Fibroblast of skin of right quadriceps (primary cell): ENCODE measurements around the gene GULP1.
"Not testable (repeated sequence)": the region's sequence is repeated elsewhere in the genome, so short reads cannot be mapped to it uniquely, and the experiment has no call there.

ENCODE experiments used
- DNase-seq: peaks from one replicate; pipeline ENCODE4 v3.0.0-alpha.2; 2013

Gene GULP1

DNA sequence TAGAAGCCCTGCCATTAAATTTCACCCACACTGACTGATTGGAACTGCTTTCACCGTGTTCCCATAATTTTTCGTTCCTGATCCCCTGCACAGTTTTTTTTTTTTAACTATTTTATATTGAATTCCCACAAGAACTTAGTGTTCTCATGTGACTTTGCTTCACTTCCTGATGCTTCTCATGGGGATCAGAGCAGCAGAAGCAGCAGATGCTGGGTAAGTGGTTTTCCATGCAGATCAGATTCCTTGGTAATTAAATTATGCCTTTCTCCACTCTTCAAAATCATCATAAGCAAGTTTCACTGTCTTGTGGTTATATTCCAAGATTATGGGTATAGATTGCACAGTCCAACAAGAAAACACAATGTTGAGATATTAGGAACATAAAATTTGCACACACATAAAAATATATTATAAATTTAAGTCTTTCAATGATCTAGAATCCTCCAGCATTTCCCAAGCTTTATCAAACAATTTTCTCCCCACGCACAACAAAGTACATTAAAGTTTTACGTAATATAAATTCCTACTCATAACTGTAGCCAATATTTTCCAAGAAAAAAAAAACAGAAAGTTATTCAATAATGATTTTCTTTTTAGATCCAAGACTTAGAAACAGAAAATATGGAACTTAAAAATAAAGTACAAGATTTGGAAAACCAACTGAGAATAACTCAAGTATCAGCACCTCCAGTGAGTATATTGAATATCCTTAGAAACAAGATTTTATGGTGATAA, 277.9 kb downstream of the GULP1 start:
- peak; percentile 24 for DNase-seq

DNA sequence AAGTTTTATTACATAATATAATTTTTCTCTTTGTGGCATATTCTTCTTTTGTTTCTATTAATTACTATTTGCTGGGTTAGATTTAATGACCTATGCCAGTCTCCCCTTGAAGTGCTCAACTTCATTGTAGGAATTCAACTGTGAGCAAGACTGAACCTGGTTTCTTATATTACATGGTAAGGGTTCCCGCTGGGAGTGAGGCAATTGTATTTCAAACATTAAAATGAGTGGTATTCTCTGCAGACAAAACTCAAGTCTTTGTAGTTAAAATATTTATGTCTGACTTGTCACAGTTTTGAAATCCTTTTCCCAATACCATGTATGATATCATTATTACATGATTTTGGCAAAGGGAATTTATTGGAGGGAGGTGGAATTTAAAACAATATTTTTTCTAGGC, 278.7 kb downstream of the GULP1 start:
- peak; percentile 5 for DNase-seq

DNA sequence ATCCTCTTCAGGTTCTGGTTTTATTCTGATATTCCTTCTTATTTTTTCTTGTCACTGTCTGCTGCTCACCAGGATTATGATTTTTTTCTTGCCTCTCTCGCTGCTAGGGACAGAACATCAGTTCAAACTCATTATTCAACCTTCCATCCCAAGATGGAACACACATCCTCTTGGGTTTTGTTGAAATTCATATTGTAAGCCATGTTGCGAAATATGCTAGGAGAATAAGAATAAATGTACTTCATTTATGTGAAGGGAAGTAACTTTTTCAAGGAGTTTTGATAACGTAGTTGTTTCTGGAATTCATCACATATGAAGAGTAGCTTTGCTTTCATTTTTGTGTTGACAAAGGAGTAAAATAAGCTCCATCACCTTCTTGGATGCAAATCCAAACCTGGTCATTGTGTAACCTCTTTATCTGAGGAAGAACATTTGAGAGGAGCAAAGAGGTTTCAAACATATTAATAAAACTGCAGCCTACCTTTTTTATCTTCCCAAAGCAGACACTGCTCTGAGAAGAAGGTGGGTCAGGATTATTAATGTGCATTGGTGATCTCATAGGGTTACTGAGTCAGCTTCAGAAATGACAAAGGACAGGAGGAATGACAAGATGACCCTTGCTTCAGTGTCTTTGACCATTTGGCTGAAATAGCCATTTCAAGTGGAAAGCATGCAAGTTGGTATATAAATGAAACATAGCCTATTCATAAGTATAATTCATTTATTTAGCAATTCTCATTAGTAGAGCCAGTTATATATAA, 280.0 kb downstream of the GULP1 start:
- no peak for DNase-seq

DNA sequence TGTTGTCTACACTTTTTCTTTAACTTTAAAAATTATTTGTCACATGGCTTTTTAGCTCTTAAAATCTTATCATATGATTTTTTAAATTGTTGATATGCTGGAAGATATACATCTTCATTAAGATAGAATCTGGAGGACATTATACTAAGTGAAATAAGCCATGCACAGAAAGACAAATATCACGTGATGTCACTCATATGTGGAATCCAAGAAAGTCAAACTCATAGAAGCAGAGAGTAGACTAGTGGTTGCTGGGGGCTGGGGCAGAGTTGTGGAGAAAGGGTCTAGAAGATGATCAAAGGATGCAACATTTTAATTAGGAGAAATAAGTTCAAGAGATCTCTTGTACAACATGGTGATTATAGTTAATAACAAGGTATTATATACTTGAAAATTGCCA, 280.9 kb downstream of the GULP1 start:
- no peak for DNase-seq

DNA sequence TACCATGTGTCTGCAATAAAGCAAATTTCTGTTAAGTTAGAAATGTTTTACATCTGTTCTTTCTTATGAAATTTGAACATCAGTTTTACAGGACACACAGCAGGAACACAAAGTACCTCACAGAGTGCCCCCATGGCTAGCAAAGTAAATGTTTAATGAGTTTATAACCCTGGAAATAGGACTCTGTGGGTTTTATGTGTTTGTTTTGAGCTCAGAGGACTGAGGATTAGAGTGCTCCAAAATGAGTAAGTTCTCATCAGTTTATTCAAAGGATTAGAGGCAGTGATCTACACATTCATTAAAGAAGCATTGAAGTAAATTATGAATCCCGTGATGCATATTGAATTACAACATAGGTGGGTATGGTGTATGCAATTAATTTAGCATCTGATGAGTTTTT, 281.8 kb downstream of the GULP1 start:
- DNase-seq, result peak; percentile 41

DNA sequence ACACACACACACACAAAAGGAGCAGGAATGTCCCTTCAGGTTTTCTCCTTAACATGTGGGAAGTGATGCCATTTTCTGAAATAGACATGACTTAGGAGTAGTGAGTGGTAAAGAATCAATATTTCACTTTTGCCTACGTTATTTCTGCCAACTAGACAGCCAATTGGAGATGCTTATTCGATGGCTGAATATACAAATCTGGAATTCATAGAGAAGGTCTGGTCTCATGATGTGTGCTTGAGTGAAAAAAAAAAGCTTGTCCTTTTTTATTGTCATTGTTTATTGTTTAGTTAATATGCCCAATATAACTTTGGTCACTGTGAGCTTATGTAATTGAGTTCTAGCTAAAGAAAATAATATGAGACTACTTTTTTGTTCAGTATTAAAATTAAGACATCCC, 284.3 kb downstream of the GULP1 start:
- DNase-seq, result no peak

DNA sequence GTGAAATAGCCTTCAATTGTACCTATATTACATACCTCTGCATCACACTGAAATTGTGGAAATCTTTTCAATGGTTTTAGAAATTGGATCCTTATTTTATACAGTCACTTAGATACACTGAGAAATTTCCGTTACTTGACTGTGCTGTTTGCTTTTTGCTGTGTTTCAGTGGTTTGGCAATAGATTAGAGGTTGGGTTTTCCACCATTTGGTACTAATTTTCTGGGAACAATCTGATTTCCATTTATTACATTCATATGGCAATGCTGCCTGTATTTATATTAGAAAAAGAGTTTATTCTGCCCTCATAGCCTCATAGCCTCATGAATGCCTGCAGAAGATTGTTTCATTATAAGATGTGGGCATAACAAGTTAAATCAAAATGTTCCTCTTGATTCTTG, 285.0 kb downstream of the GULP1 start:
- peak; percentile 63 for DNase-seq

DNA sequence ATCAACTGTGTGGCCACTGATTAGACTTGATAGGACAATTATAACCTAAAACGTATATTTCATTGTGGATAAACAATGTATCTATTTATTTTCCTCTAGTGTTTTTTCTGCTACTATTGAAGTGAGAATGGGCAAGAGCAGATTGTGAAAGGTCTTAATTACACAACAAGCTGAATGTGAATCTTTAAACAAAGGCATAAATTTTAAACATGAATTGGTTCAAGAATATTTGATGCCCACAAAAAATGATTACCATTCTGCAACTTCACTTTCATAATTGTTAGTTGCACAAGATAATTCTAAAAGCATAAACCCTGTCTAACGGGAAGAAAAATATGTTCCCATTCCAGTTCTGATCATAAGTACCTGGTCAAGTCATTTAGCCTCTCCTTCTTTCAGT, 285.6 kb downstream of the GULP1 start:
- DNase-seq, result peak; percentile 13

DNA sequence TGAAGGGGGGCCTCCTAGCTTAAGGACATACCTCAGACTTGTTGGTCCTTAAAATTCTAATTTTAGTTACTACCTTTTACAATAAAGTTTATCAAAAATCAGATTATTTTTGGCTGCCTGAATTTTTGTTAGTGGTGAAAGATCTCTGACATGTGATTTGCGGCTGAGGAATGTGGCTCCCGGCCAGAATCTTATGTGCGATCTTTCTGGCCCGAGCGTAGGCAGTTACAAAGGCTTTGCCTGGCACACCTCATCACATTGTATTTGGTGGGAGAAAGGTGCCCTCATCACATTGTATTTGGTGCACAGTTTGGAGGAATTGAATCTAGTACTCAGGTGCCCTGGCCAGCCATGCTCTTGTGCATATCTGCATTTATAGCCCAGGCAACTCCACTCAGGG, 289.1 kb downstream of the GULP1 start:
- DNase-seq, result no peak

DNA sequence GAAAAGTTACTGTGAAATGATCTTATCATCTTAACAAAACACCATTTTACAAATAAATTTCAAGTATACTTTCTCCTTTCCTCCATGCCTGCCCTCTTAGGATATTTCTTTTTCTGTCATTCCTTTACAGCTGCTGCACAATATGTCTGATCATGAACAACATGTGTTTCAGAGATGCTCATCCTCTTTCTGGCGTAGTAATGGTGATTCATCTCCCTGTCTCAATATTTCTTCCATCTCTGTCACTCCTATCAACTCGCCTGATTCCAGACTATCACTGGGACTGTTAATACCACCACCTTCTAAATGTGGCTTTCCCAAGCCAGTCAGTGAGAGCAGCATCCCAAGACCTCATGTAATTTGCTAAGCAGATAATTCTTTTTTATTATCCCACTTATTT, 290.5 kb downstream of the GULP1 start:
- peak; percentile 30 for DNase-seq

DNA sequence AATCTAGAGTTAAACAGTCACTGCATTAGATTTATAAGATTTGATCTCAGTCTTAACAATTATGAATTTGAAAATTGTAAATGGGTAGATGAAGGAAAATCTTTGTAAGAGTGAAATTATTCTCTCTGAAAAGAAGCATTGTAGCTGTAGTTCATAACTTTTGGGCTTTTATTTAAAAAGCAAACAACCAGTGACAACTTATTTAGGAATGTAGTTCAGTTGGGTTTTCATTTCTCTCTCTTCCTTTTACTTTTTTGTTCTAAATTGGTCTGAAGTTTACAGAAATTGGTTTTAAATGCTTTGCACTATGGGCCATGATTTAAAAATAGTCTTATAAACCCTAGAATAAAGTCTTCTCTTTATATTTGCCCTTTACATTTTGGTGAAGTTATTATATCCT, 296.6 kb downstream of the GULP1 start:
- DNase-seq, result no peak

DNA sequence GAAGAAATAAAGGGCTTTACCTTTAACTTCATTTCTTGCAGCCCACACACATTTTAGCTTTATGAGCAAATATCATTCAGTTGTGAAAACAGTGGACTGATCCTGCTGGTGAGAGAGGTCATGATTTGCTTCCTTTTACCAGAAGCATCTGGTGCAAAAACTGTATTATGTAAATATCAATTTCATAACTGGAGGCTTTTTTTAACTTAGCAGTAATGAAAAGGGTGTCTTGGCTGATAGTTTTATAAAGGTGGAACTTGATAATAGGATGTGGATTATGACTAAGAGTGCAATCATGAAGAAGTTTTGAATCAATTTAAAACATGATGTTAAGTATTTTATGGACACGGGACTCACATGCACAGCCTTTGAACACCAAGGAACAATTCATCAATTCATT, 304.4 kb downstream of the GULP1 start:
- DNase-seq, result no peak

DNA sequence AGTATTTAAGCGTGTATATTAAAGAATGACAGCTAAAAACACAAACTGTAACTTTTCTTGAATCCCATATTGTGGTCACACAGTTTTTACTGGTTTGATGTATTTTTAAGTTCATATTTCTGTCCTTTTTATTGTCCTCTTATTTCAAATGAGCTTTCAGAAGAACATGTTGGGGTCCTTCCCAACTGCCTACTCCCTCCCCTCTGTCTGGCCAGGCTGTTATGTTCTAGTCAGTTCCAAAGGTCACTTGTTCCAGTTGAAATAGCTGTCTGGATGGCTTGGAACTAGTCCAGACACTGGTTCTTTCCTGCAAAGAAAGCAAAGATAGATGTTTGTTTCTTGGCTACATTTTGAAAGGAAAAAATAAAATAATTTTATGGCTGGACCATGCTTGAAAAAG, 306.9 kb downstream of the GULP1 start:
- no peak for DNase-seq

DNA sequence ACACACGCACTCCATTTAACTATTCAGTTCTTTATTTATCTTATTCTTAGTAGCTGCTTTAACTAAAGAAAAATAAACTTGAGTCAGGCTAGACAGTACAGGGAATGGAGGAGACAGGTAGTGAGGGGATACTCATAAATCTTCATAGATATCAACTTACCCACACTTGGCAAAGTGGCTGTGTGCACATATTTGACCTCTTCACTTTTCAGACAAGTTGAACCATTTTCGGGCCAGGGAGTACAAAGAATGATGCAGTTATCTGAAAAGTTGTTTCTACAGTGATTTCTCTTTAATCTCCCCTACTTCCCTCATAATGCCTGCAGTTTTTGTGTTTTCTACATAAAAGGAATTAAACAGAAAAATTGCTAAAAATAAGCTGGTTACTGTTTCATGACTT, 307.5 kb downstream of the GULP1 start:
- no peak for DNase-seq

DNA sequence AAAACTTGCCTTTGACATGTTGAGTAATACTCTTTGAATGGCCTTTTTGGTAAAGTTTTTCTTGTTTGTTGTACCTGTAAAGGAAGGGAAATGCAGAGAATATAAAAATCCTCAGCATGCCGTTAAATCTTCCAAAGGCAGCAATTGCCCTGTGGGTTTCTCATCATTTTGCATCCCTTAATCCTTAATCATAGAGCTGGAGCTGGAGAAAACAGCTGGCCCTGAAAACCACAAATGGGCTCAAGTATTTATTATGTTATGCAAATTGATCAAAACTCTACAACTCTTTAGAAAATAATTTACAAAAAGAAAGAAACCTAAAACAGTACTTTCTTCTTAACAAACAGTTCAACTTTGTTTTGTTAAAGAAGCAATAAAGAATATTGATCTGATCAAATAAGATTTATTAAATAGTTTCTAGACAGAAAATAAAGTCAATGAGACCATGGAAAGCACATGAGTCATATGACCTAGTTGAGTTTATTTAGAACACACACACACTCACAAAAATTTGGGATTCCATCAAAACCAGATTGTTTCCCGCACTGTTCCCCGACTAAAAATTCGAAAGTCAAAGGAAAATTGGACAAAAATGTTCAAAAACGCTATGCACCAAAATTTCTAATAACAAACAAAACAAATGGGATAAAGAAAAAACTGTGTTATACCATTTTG, 309.0 kb downstream of the GULP1 start:
- DNase-seq, result peak; percentile 64

DNA sequence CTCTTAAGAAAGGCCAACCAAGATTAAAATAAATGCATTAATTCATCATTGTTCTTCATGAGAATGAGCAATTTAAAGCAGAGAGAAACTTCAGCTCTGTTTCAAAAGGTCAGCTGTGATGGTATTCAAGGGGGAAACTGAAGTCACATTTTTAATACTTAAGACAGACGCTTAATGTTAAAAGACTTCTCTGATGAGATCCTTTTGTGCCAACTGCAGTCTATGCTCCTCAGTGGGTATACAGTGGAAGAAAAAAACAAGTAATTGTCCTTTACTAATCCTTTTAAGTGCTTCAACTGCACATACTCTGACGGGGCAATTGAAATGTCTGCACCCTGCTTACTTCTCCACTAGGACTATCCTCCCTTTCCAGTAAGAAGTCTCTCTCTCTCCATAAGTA, 309.7 kb downstream of the GULP1 start:
- DNase-seq, result no peak

DNA sequence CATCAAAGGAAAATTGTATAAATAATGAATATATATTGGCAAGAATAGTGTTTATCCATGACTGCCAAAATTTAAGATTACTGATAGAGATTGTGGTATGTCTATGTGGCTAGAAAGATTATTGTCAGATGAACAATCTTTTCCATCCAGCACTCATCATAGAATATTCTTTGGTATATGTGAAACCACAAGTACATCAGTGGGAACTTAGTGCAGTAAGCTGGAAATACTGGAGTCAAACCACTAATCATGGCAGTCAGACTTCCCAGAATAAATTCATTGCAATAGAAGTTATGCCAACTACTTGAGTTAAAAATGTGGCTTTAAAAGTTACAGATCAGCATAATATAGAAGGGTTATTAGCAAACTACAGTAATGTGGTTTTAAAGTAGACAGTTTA, 310.3 kb downstream of the GULP1 start:
- peak; percentile 67 for DNase-seq

DNA sequence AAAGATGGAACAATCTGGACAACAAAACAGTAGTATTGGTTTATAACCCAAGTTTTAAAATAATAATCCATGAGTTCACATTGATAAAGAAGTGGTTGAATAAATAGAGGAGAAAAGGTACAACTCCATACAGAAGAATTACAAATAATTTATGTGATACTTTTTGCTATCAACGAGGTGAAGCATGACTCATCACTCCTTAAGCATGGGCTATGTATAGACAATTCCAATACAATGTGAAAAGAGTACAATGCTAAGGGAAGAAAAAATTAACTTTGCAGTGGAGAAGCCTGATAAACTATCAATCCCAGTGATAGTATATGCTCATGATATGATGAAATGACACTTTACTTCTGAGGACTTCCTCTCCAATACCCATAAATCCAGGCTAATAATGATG, 312.9 kb downstream of the GULP1 start:
- no peak for DNase-seq

DNA sequence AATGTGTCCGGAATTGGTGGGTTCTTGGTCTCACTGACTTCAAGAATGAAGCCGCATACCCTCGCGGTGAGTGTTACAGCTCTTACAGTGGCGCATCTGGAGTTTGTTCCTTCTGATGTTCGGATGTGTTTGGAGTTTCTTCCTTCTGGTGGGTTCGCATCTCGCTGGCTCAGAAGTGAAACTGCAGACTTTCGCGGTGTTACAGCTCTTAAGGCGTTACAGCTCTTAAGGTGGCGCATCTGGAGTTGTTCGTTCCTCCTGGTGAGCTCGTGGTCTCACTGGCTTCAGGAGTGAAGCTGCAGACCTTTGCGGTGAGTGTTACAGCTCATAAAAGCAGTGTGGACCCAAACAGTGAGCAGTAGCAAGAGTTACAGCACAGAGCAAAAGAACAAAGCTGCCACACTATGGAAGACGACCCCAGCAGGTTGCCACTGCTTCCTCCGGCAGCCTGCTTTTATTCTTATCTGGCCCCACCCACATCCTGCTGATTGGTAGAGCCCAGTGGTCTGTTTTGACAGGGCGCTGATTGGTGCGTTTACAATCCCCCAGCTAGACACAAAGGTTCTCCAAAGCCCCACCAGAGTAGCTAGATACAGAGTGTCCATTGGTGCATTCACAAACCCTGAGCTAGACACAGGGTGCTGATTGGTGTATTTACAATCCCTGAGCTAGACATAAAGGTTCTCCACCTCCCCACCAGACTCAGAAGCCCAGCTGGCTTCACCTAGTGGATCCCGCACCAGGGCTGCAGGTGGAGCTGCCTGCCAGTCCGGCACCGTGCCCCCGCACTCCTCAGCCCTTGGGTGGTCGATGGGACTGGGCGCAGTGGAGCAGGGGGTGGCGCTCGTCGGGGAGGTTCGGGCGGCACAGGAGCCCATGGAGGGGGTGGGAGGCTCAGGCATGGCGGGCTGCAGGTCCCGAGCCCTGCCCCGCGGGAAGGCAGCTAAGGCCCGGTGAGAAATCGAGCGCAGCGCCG, 314.2 kb downstream of the GULP1 start:
- not testable (repeated sequence) for DNase-seq

DNA sequence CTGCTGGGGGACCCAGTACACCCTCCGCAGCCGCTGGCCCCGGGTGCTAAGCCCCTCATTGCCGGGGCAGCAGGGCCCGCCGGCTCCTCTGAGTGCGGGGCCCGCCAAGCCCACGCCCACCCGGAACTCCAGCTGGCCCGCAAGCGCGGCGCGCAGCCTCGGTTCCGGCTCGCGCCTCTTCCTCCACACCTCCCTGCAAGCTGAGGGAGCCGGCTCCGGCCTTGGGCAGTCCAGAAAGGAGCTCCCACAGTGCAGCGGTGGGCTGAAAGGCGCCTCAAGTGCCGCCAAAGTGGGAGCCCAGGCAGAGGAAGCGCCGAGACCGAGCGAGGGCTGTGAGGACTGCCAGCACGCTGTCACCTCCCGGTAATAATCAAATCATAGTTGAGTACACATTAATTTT, 314.9 kb downstream of the GULP1 start:
- not testable (repeated sequence) for DNase-seq

DNA sequence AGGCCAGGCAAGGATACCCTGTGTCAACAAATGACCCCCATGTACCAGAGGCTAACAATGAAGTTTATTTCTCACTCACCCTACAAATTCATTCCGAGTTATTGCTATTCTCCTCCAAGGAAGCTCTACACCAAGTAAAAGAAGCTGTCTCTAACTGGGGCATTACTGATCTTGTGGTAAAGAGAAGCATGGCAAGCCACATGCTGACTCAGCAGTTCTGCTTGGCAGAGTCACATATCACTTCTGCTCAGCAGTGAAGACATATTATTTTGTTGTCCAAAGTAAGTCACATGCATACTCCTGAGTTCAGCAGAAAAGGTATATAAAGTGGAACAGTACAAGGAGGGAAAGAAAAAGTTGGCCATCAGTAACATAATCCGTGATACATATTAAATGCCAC, 315.8 kb downstream of the GULP1 start:
- DNase-seq, result peak; percentile 20

DNA sequence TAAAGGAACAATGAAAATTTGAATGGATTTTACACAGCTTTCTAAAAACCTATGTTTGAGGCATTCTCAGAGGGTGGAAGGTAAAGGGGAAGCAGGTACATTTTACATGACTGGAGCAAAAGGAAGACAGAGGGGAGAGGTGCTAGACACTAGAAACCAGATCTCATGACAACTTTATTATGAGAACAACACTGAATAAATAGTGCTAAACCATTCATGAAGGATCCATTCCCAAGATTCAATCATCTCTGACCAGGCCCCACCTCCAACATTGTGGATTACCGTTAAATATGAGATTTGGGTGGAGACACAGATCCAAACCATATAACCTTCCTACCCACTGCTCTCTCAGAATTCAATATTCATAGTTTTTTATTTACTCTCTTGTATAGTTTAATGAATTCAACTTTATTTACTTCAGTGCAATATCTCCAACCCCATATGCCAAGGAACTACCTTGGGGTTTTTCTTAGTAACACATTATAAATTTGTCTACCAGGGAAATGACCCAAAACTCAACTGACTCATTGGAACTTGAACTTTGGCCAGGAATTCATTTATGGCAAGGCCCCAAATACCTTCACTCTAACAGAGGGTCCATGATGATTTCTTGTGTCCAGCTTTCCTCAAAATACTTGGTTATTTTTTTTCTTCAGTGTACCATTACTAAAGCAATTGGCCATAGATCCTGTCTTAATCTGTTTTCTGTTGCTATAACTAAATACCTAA, 317.8 kb downstream of the GULP1 start:
- DNase-seq, result peak; percentile 65
